Measurements from ENCODE around the gene CKS2.
A peak's percentile ranks its signal among the peaks of the same experiment; 100 is the strongest.

CKS2 gene

DNA sequence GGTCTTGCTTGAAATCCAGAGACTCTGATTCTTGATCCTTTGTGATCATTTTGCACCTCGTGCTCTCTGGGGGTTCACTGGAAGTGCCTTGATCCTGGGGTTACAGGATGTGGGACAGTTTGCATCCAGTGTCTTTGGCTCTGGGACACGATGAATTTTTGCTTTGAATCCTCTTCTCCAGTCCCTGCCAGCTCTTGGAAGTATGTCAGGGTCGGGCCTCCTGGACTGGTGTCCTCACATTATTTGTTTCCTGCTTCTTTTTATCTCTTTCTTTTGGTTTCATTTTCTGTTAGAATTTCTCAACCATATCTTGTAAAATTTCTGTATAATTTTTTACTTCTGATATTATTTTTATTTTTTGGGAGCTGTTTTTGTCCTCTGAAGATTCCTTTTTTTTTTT is 41.5 kb downstream of the CKS2 start:
- H3K4me3 Mint-ChIP-seq: peak overlapping the region; percentile 13
- ATAC-seq (no peak), DNase-seq (ENCODE audit: low spot score in 2 of 2) (no peak)
- H3K27ac Mint-ChIP-seq: peak overlapping the region; percentile 83
- H3K9me3 Mint-ChIP-seq: no peaks in the 10 kb centered on the region
- peaks cover 99% of the 10 kb centered on the region for H3K36me3 Mint-ChIP-seq
- peaks cover 29% of the 10 kb centered on the region for H3K4me1 Mint-ChIP-seq

DNA sequence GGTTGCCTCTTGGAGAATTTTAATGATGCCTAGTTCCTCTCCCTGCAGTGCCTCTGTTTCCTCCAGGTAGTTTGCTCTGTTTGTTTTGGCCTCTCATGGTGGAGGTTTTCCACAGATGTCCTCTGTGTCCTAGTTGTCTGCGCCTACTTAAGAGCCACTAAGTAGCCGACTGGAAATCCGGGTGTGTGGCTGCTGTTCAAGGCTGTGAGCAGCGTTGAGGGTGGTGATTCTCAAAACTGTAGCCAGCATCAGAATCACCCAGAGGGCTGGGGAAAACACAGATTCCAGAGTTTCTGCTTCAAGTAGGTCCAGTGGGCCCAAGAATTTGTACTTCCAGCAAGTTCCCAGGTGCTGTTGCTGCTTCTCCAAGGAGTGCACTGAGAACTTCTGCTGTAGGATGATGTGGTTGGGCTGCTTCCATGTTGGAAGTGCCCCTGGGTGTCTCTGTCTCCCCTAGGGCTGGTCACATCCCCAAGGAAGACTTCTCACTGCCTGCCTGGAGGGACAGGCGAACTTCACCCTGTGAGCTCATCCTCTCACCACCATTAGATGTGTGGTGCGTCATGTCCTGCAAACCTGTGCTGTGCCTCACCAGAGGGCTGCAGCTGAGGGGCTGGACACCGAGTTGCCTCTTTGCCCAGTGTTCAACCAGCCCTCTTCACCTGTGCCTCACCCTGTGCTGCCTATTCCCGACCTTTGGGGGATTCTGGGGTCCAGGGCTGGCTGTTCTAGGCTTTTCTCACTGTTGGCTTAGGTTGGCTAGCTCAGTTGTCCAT is 42.1 kb downstream of the CKS2 start:
- Mint-ChIP-seq H3K4me1 (peaks cover 35% of the 10 kb centered on the region), H3K9me3 (no peaks in the 10 kb centered on the region), H3K4me3 (peak overlapping the region; percentile 13), H3K27ac (peak overlapping the region; percentile 83), H3K36me3 (peaks cover 99% of the 10 kb centered on the region)
- ATAC-seq: no peak
- no peak for DNase-seq (ENCODE audit: low spot score in 2 of 2)

DNA sequence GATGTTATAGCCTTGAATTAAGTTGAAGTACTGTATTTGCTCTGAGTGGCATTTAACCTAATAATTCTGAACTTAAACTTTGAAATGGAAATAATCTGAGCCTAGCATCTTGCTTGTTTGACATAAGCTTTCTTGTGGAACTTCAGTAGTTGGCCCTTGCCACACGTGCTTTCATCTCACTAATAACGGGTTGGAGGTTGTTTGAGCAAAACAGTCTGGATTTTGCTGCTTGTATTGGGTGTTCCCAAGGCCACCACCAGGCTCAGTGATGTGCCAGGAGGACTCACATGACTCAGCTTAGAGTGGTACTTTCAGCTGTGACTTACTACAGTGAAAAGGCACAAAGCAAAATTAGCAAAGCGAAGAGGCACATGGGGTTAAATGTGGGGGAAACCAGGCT is 43.0 kb downstream of the CKS2 start:
- Mint-ChIP-seq H3K27ac (peak overlapping the region; percentile 83), H3K4me1 (peaks cover 35% of the 10 kb centered on the region), H3K36me3 (peaks cover 99% of the 10 kb centered on the region), H3K9me3 (no peaks in the 10 kb centered on the region), H3K4me3 (no peak overlapping the region)
- DNase-seq (ENCODE audit: low spot score in 2 of 2) (no peak), ATAC-seq (no peak)

DNA sequence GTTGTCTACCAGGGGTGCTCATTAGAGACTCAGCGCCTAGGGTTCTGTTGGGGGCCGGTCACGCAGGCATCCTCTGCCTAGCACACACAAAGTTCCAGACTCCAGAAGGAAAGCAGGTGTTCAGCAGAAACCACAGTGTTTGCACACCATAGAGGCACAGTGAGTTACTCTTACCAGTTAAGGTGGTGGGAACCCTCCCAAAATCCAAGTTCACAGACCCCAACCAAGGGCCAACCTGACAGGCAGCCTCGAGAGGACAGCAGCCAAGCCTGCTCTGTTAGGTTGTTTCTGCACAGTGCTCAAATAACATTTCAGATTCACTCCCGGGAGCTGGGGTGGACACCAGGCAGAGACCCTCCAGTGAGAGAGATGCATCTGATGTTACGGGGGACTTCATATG is 43.5 kb downstream of the CKS2 start:
- no peak for ATAC-seq
- Mint-ChIP-seq H3K36me3 (peaks cover 99% of the 10 kb centered on the region), H3K4me1 (peaks cover 35% of the 10 kb centered on the region), H3K4me3 (no peak overlapping the region), H3K9me3 (no peaks in the 10 kb centered on the region), H3K27ac (peak overlapping the region; percentile 83)
- no peak for DNase-seq (ENCODE audit: low spot score in 2 of 2)

DNA sequence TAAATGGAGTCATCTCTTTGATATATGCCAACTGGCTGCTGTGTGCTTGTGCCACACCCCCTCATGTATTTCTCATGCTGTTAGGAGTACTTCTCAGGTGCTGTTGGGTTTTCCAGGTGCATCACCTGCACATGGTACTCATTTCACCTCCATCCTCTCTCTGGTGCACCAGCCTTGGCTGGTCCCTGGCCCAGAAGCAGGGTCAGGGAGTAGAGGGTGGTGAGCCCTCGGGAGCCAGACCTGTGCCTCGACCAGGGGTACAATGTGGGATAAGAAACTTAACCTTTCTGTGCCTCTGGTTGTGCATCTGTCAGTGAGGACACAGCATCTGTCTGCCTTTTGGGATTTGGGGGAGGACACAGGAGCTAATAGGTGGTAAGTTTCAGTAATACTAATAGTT is 45.8 kb downstream of the CKS2 start:
- Mint-ChIP-seq H3K9me3 (no peaks in the 10 kb centered on the region), H3K4me3 (no peak overlapping the region), H3K27ac (peak overlapping the region; percentile 88), H3K36me3 (peaks cover 99% of the 10 kb centered on the region), H3K4me1 (peaks cover 33% of the 10 kb centered on the region)
- ATAC-seq (no peak), DNase-seq (ENCODE audit: low spot score in 2 of 2) (no peak)

DNA sequence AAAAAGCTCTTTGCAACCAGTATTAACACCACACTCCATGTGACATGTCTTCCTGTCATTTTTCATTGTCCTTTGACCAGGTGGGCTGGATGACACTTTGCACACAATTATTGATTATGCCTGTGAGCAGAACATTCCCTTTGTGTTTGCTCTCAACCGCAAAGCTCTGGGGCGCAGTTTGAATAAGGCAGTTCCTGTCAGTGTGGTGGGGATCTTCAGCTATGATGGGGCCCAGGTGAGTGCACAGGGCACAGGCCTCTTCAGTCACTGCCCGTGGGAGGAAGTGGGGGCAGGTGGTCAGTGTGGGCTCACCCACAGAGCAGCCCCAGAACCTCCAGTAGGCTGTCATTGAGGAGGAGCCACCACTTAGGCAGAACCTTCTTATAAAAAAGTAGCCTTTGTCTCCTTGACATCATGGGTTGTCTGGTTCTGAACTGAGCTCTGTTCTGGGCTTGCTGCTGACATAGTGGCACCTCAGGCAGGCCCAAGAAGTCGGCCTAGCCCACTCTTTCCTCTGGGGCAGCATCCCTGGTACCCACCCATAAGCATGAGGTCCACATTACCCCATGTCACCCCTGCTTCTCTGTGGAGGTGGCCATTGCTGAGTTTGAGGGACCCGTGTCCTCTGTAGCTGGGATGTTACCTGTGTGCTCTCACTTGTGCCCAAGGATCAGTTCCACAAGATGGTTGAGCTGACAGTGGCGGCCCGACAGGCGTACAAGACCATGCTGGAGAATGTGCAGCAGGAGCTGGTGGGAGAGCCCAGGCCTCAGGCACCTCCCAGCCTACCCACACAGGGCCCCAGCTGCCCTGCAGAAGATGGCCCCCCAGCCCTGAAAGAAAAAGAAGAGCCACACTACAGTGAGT is 46.6 kb downstream of the CKS2 start:
- ATAC-seq (peak; percentile 83), DNase-seq (ENCODE audit: low spot score in 2 of 2) (no peak)
- peaks cover 99% of the 10 kb centered on the region for H3K36me3 Mint-ChIP-seq
- no peak overlapping the region for H3K4me3 Mint-ChIP-seq
- H3K4me1 Mint-ChIP-seq: peaks cover 25% of the 10 kb centered on the region
- H3K9me3 Mint-ChIP-seq: no peaks in the 10 kb centered on the region
- peak overlapping the region; percentile 88 for H3K27ac Mint-ChIP-seq

DNA sequence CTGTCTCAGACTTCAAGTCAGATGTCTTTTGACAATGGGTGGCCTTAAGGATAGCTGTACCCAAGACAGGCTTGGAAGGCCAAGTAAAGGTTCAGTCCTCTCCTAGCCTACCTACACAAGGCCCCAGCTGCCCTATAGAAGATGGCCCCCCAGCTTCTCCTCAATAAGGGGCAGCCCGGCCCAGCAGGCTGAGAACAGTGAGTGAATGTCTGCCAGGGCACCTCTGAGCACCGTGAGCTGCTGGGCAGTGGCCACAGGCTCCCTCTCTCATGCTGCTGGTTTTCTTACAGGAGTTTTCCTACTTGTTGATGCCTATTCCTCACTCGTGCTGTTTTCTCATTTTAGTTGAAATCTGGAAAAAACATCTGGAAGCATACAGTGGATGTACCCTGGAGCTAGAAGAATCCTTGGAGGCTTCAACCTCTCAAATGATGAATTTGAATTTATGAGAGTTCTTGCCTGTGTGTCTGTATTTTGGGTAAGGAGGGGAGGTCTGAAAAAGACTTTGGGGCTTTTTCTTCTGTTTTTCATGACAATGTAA is 47.5 kb downstream of the CKS2 start:
- H3K4me1 Mint-ChIP-seq: peaks cover 20% of the 10 kb centered on the region
- H3K27ac Mint-ChIP-seq: peak overlapping the region; percentile 88
- no peak overlapping the region for H3K4me3 Mint-ChIP-seq
- no peaks in the 10 kb centered on the region for H3K9me3 Mint-ChIP-seq
- ATAC-seq (no peak), DNase-seq (ENCODE audit: low spot score in 2 of 2) (no peak)
- H3K36me3 Mint-ChIP-seq: peaks cover 95% of the 10 kb centered on the region

DNA sequence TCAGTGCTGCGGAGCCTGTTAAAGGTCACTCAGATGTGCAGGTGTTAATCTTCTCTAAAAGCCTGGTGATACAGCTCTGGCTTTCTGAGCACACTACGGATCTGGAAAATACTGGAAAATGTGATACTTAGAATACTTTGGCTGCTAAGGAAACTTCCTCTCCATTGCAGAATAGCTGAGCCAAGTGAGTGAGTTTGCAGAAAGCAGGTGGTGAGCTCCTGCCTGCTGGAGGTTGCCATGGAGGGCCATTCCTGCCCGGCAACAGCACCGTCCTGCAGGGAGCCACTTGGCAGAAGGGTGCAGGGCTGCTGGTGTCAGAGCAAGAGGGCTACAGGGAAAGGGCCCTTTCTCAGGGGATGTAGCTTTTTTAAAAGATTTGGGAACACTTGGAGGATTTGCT is 48.0 kb downstream of the CKS2 start:
- Mint-ChIP-seq H3K27ac (peak overlapping the region; percentile 88), H3K36me3 (peaks cover 90% of the 10 kb centered on the region), H3K4me3 (no peak overlapping the region)

DNA sequence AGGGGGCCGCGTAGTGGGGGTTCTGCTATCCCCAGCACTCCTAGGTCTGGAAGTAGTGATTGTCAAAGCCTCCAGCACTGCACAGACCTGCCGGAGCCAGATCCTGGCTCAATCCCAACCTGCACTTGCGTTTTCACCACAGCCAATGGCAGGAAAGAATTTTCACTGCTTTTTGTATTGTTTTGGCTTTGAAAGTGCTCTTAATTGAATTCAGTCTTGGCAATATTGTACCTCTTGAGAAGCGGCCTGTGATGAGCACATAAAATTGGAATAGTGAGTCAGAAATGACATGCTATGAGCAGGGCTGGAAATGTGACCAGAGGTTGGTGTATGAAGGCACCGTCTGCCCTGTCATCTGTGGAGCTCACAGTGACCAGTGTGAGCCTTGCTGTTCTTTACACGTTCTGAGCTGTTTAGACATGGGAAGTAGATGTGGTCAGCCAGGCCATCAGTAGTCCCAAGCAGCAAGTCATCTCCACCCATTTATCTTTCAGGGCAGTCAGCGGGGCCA is 48.8 kb downstream of the CKS2 start:
- DNase-seq (ENCODE audit: low spot score in 2 of 2) (no peak), ATAC-seq (peak; percentile 44)
- Mint-ChIP-seq H3K4me3 (no peak overlapping the region), H3K27ac (peak overlapping the region; percentile 70), H3K9me3 (no peaks in the 10 kb centered on the region), H3K36me3 (peaks cover 82% of the 10 kb centered on the region), H3K4me1 (peaks cover 20% of the 10 kb centered on the region)

More for the DNA sequence above, 48.0 kb downstream of the CKS2 start:
- Mint-ChIP-seq H3K9me3 (no peaks in the 10 kb centered on the region), H3K4me1 (peaks cover 20% of the 10 kb centered on the region)
- ATAC-seq (no peak), DNase-seq (ENCODE audit: low spot score in 2 of 2) (no peak)

DNA sequence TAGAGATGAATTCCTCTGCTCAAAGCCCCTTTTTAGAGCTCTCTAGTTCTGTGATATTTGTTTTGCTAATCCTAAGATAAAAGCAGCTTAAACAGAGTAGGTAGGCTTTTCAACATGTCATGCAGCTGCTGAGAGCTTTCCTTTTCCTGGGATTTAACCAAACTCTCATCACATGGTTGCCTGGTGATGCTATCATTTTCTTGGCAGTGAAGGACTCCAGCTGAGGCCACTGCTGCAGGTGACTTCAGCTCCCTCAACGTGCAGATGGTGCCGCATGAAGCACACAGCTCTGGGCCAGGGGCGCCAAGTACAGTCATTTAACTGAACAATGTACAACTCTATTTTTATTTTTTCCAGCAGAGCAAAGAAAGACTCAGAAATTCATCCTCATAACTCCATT is 49.5 kb downstream of the CKS2 start:
- no peak for ATAC-seq
- Mint-ChIP-seq H3K4me3 (no peak overlapping the region), H3K27ac (peak overlapping the region; percentile 70), H3K4me1 (peaks cover 24% of the 10 kb centered on the region), H3K9me3 (no peaks in the 10 kb centered on the region), H3K36me3 (peaks cover 76% of the 10 kb centered on the region)
- DNase-seq (ENCODE audit: low spot score in 2 of 2): no peak

DNA sequence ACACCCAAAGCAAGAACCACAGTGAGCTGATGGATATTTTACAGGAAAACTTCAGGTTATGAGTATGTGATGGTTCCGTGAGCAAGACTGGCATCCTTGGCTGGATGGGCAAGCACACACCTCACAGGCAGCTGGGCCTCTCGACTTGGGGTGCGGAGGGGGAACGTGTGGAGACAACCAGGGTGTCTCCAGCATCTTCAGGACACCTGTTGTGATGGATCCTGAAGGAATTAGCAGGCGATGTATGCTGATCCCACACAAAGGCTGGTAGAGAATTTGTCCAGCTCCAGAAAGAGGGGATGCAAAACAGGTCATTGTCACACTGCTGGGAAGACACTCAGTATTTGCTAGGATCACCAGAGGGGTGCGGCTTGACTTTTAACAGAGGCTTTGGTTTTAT is 50.0 kb downstream of the CKS2 start:
- ATAC-seq (no peak), DNase-seq (ENCODE audit: low spot score in 2 of 2) (no peak)
- H3K36me3 Mint-ChIP-seq: peaks cover 70% of the 10 kb centered on the region
- H3K27ac Mint-ChIP-seq: peak overlapping the region; percentile 70
- no peak overlapping the region for H3K4me3 Mint-ChIP-seq
- H3K9me3 Mint-ChIP-seq: no peaks in the 10 kb centered on the region
- peaks cover 29% of the 10 kb centered on the region for H3K4me1 Mint-ChIP-seq

DNA sequence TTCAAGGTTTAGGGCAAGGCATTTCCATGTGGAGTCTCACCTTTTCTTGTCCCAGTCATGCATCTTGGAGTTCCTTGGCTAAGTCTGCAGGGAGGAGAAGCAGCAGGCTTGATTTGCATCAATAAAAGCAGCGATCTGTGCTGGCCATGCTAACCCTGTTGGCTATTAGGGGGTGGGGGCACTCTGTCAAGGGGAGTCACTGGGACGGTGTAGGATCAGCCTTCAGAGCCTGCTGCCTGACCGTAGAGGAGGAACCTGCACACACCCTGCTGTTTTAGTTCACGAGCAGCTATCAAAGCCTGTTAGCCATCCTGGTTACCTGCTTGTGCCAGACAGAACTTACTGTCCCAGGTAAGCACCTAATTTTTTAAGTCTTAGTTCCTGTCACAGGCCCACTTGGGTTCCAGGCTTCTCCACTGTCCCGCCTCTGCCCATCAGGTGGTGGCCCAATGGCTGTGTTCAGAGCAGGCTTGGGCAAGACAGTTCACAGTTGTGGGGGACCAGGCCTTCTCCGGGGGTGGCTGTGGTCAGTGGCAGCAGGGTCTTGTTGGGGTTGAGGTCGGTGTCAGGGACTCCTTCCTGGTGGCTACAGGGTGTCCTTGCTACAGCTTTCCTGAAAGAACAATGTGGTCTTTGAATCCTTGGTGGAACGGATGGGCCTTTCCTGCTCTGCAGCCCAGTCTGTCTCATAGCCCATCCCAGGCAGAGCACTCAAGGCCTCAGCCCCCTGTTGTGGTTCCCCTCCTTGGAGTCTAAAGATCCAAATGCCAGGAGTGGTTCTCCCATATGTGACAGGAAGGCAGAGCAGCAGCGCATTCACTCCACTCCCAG is 51.0 kb downstream of the CKS2 start:
- Mint-ChIP-seq H3K27ac (peak overlapping the region; percentile 70), H3K4me3 (no peak overlapping the region), H3K9me3 (no peaks in the 10 kb centered on the region), H3K36me3 (peaks cover 60% of the 10 kb centered on the region), H3K4me1 (peaks cover 25% of the 10 kb centered on the region)
- ATAC-seq (no peak), DNase-seq (ENCODE audit: low spot score in 2 of 2) (no peak)

DNA sequence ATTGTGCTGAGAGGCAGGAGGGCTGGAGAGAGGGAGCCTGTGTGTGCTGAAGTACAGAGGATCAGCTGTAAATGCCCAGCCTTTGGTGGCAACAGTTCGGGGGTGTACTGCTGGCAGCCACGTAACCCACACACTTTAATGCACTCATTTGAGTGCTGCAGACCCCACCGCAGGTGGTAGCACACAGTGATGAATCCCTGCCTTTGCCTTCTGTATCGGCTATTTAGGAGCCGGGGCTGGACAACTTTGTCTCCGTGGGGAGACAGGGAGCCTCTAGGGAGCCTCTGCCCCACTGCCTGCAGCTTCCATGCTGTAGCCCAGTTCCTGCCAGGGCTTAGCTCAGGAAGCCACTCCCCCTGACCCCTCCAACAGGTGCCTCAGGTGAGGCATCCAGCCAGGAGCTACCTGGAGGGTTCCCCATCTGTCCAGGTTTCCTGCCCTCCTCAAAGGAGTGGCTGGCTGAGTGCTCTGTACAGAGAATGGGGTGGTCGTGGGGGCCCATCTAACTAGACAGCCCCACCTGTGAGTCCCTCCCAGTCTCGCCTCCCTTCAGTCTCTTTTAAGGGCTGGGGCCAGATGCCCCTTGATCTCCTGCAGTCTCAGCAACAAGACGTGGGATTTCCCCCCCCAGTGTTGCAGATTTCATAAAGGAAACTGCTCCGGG is 51.8 kb downstream of the CKS2 start:
- Mint-ChIP-seq H3K9me3 (no peaks in the 10 kb centered on the region), H3K36me3 (peaks cover 53% of the 10 kb centered on the region), H3K4me1 (peaks cover 18% of the 10 kb centered on the region), H3K27ac (peak overlapping the region; percentile 61), H3K4me3 (no peak overlapping the region)
- DNase-seq (ENCODE audit: low spot score in 2 of 2) (no peak), ATAC-seq (no peak)

DNA sequence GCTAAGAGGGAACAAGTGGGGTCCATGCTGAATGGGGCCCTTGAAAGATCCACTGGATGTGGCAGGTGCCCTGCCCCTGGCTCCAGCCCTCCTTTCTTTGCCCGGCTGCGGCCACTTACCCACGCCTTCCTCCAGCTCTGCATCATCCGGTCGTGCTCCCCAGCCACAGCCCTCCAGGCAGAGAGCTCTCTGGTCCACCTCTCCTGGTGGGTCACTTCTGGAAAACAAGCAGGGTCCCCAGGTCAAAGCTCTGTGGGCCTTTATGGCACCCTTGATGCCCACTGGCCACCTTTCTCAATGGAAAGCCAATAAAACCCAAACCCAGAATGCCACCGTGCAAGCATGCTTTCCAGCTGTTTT is 52.3 kb downstream of the CKS2 start:
- peaks cover 53% of the 10 kb centered on the region for H3K36me3 Mint-ChIP-seq

More for the DNA sequence above, 52.3 kb downstream of the CKS2 start:
- ATAC-seq (no peak), DNase-seq (ENCODE audit: low spot score in 2 of 2) (no peak)
- Mint-ChIP-seq H3K27ac (peak overlapping the region; percentile 61), H3K9me3 (no peaks in the 10 kb centered on the region), H3K4me3 (no peak overlapping the region), H3K4me1 (peaks cover 21% of the 10 kb centered on the region)

Measured in stimulated activated effector memory CD8-positive, alpha-beta T cell treated with anti-CD3 and anti-CD28 coated beads, Interleukin-12 subunit alpha, Interleukin-12 subunit beta, amount 100 ng/mL, for 72 hours (primary cell).